Smooth muscle cell (in vitro differentiated cells): ENCODE data around the gene MYLK2. TPM values are rescaled to one million over a fixed set of nuclear protein-coding genes. Genes with fewer than 3 reads are reported as not detected.
"Not testable (repeated sequence)": the region's sequence is repeated elsewhere in the genome, so short reads cannot be mapped to it uniquely, and the experiment has no call there.

Experiments used
- DNase-seq: peaks from one replicate; lab custom pipeline; 2025; ENCODE audit not compliant: unreplicated experiment; lab: John Stamatoyannopoulos, UW
- H2AFZ ChIP-seq: fragments of 200-600 bp; sonication (generic); 2 replicates; pipeline ENCODE4 v1.6.0; 2016; ENCODE audit warnings: antibody characterized with exemption, low read depth, mild to moderate bottlenecking
- H3F3A ChIP-seq: fragments of 200-600 bp; sonication (generic); 2 replicates; pipeline ENCODE4 v1.6.0; 2017; ENCODE audit warnings: antibody characterized with exemption, low read depth
- H3K27ac ChIP-seq: fragments of 200-600 bp; sonication (generic); 2 replicates; pipeline ENCODE4 v1.5.1; 2016; ENCODE audit warnings: low read depth, mild to moderate bottlenecking
- H3K27me3 ChIP-seq: fragments of 200-600 bp; sonication (generic); 2 replicates; pipeline ENCODE4 v1.6.1; 2016; ENCODE audit warnings: low read depth, mild to moderate bottlenecking
- H3K36me3 ChIP-seq: fragments of 200-600 bp; sonication (generic); 2 replicates; pipeline ENCODE4 v1.5.1; 2016; ENCODE audit warnings: low read depth
- H3K4me1 ChIP-seq: fragments of 200-600 bp; sonication (generic); 2 replicates; pipeline ENCODE4 v1.5.1; 2016; ENCODE audit warnings: low read depth
- H3K4me2 ChIP-seq: fragments of 200-600 bp; sonication (generic); 2 replicates; pipeline ENCODE4 v1.6.0; 2016; ENCODE audit warnings: mild to moderate bottlenecking
- H3K4me3 ChIP-seq: fragments of 200-600 bp; sonication (generic); 2 replicates; pipeline ENCODE4 v1.5.1; 2016; ENCODE audit warnings: mild to moderate bottlenecking
- H3K79me2 ChIP-seq: fragments of 200-600 bp; sonication (generic); 2 replicates; pipeline ENCODE4 v1.6.0; 2016; ENCODE audit warnings: low read depth, mild to moderate bottlenecking
- H3K9ac ChIP-seq: fragments of 200-600 bp; sonication (generic); 2 replicates; pipeline ENCODE4 v1.6.0; 2016; ENCODE audit warnings: low read depth
- H3K9me3 ChIP-seq: fragments of 200-600 bp; sonication (generic); replicated peaks from 2 replicates; pipeline ENCODE4 v1.5.1; 2016; ENCODE audit warnings: low read depth
- H4K20me1 ChIP-seq: fragments of 200-600 bp; sonication (generic); 2 replicates; pipeline ENCODE4 v1.6.0; 2016; ENCODE audit warnings: low read depth
- CTCF ChIP-seq: fragments of 200-600 bp; sonication (generic); IDR thresholded peaks from 2 replicates; pipeline ENCODE4 v1.5.1; 2017; ENCODE audit warnings: borderline replicate concordance, mild to moderate bottlenecking, antibody characterized with exemption; ENCODE audit not compliant: insufficient read depth, poor library complexity, severe bottlenecking
- WGBS: methylation state at CpG from one replicate; pipeline ENCODE4 v1.1.7; 2016; ENCODE audit warnings: low lambda C conversion rate; 5-methylcytosine and 5-hydroxymethylcytosine counted together
- polyA plus RNA-seq: library from polyadenylated mRNA; unstranded; fragments of >200 nt; fragmentation: Nextera tagmentation; extraction: Ambion mirVana; gene quantifications from 2 replicates; pipeline ENCODE4 v1.2.1, GENCODE V29; 2016
- total RNA-seq: library from RNA; depleted of rRNA; stranded (reverse); fragments of >200 nt; gene quantifications from 2 replicates; pipeline ENCODE4 v1.2.3, GENCODE V29; 2014

MYLK2 gene
- total and polyA plus RNA-seq, 2 experiments from 2014 or later, result 0.09 to 0.22 TPM

GRCh38 chr20:31813611-31814010, 5.5 kb upstream of the MYLK2 start:
- TF ChIP-seq CTCF, result no peak

GRCh38 chr20:31814142-31814541, 5.0 kb upstream of the MYLK2 start:
- WGBS, result 95% methylated on average over 7 of the region's 7 CpGs
- H3K79me2 ChIP-seq, H3F3A ChIP-seq, H2AFZ ChIP-seq, H3K9ac ChIP-seq, H3K4me1 ChIP-seq, H3K9me3 ChIP-seq, H3K27me3 ChIP-seq, H3K4me2 ChIP-seq, H3K27ac ChIP-seq, H4K20me1 ChIP-seq, H3K36me3 ChIP-seq, DNase-seq, H3K4me3 ChIP-seq: not testable (repeated sequence)

More at GRCh38 chr20:31813611-31814010, 5.5 kb upstream of the MYLK2 start:
- H4K20me1 ChIP-seq, result no peaks in the 10 kb centered on the region
- H3K4me3 ChIP-seq, result no peak overlapping the region
- no peak overlapping the region for H3K9ac ChIP-seq
- no peak overlapping the region for H2AFZ ChIP-seq
- no peaks in the 10 kb centered on the region for H3F3A ChIP-seq
- H3K4me1 ChIP-seq, result no peaks in the 10 kb centered on the region
- H3K36me3 ChIP-seq, result no peaks in the 10 kb centered on the region
- H3K27ac ChIP-seq, result no peak overlapping the region
- no peak overlapping the region for H3K4me2 ChIP-seq
- H3K9me3 ChIP-seq, result no peaks in the 10 kb centered on the region
- DNase-seq, result no peak
- no peaks in the 10 kb centered on the region for H3K79me2 ChIP-seq
- no peaks in the 10 kb centered on the region for H3K27me3 ChIP-seq

- WGBS, result 72% methylated on average over 9 of the region's 9 CpGs
- Histone ChIP-seq H3K4me2 (no peak overlapping the region), H3K4me3 (no peak overlapping the region), H3K9ac (no peak overlapping the region), H3K36me3 (no peaks in the 10 kb centered on the region), H4K20me1 (no peaks in the 10 kb centered on the region), H3K27me3 (no peaks in the 10 kb centered on the region), H3K27ac (no peak overlapping the region), H3F3A (no peaks in the 10 kb centered on the region), H3K4me1 (no peaks in the 10 kb centered on the region), H3K79me2 (no peaks in the 10 kb centered on the region), H2AFZ (no peak overlapping the region), H3K9me3 (no peaks in the 10 kb centered on the region)
- no peak for TF ChIP-seq CTCF
- DNase-seq, result no peak
These were observed 3.6 kb upstream of the MYLK2 start for GRCh38 chr20:31815408-31816188.

- no peaks in the 10 kb centered on the region for H3K9me3 ChIP-seq
- H3K27ac ChIP-seq, result no peak overlapping the region
- H4K20me1 ChIP-seq, result no peaks in the 10 kb centered on the region
- no peak for TF ChIP-seq CTCF
- H3K27me3 ChIP-seq, result no peaks in the 10 kb centered on the region
- no peak overlapping the region for H3K9ac ChIP-seq
- H3K79me2 ChIP-seq, result no peaks in the 10 kb centered on the region
- H3K4me3 ChIP-seq, result no peak overlapping the region
- no peaks in the 10 kb centered on the region for H3K36me3 ChIP-seq
- no peak overlapping the region for H3K4me2 ChIP-seq
- DNase-seq, result no peak
- H2AFZ ChIP-seq, result no peak overlapping the region
- H3F3A ChIP-seq, result no peaks in the 10 kb centered on the region
- H3K4me1 ChIP-seq, result no peaks in the 10 kb centered on the region
- 92% methylated on average over 5 of the region's 5 CpGs for WGBS
These were observed 2.9 kb upstream of the MYLK2 start for GRCh38 chr20:31816221-31816620.
